AG08395 (cell line): ENCODE measurements around the gene TXNDC17.
"Not testable (repeated sequence)": the region's sequence is repeated elsewhere in the genome, so short reads cannot be mapped to it uniquely, and the experiment has no call there.

Experiments used
- DNase-seq: peaks from one replicate; pipeline ENCODE4 v3.0.0; 2012; ENCODE audit warnings: mixed read lengths, low spot score

TXNDC17 gene

GRCh38 chr17:6637458-6637840 lies 3.4 kb upstream of the TXNDC17 start:
- DNase-seq, result no peak

DNA sequence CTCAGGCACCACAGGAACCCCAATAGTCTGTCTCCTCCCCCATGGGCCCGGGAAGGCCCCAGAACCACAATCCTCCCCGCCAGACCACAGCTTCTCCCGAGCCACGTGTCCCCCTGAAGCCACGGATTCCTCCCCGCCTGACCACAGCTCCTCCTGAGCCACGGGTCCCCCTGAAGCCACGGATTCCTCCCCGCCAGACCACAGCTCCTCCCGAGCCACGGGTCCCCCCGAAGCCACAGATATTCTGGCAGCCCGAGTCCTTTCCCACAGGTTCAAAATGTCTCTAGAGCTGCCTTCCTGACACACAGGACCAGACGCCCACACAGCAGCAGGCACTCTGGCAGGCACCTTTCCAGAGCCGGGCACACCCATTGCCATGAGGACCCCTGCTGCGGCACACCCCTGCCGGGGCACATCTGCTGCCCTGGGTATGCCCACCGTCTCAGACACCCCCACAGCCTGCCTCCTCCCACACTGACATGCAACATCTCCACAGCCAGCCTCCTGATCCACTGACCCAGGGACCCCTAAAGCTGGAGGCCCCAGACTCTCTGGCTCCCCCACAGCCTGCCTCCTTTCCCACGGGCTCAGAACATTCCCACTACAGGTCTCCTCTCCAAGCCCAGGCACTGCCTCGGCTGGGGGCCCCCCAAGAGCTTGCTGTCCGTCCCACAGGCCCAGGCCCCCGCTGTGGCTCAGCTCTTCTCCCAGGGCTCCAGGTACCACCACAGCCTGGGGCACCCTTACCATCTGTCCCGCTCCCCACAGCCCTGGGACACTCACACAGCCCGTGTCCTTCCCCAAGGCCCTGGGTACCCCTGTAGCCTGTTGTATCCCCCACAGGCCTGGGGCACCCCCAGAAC lies 2.6 kb upstream of the TXNDC17 start:
- DNase-seq, result no peak

DNA sequence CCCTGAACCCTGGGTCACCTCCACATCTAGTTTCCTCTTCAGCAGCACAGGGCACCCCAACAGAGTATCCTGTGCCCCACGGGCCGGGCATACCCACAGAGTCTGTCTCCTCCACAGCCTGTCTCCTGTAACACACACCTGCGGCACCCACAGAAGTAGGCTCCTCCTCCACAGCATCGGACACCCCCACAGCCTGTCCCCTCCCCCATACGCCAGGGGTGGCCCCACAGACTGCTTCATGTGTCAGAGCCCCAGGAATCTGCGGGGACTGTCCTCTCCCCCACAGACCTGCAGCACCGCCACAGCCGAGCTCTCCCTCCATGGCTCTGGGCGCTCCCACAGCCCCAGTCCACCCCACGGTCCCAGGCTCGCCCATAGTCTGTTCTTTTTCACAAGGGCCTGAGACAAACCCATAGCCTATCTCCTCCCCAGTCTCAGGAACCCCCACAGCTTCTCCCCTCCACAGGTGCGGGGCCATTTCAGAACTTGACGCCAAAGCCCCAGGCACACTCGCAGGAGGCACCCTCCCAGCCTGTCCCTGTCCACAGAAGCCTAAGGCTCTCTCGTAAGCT lies 1.8 kb upstream of the TXNDC17 start:
- no peak for DNase-seq

DNA sequence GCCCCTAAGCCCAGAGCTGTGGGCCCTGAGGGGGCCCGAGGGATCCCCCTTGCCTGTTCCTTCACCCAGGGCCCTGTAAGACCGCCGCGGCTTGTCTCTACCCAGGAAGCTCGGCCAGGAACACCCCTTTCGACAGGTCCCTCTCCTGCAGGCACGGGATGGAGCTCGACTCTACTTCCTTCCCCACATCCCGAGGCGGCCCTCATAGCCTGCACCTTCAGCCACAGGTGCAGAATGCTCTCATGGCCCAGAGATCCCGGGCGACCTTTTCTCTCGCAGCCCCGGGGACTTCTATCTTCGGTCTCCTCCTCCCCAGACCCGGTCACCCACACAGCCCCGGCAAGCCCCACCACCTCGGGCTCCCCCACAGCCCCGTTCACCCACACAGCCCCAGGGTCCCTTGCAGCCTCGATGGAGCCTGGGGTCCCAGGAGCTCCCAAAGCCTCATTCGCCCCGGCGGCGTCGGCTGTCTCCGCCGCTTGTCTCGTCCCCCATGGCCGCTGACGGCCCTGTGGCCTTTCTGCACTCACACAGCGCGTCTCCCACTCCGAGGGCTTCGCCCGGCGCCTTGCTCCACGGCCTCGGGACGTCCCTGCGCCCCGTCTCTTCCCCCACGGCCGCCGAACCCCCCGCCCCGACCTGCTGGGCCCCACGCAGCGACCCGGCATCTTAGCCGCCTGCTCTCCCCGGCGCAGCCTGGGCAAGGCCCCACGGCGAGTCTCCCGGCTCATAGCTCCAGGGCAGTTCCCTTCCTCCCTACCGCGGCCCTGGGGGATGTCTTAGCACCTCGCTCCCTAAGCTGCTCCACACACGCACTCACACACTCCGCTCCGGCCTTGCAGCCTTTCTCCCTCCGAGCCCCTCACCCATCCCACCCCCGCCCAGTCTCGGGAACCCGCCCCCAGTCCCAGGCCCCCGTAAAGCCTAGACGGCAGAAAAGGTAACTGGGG lies 999 bp upstream of the TXNDC17 start:
- peak; percentile 44 for DNase-seq

- no peak for DNase-seq
Observed at GRCh38 chr17:6641247-6641863, 495 bp downstream of the TXNDC17 start.

DNA sequence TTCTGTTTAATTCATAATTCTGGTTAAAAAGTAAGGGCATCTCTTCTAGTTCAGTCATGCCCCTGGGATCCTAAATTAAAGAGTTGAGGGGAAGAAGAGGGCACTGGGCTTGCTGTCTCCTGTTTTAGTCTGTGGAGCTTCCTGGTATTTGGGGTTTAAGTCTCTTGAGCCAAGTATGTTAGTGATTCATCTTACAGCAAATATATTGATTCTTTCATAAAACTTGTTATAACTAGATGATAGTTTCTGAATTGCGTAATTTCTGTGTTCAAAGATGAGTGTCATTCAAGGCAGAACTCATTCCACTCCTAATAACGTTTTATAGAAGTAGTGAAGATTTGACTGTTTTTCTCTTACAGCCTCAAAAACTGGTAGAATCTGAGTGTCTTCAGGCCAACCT lies 1.7 kb downstream of the TXNDC17 start:
- no peak for DNase-seq

GRCh38 chr17:6643451-6644125 lies 2.7 kb downstream of the TXNDC17 start:
- peak; percentile 76 for DNase-seq

GRCh38 chr17:6648181-6648580 lies 7.3 kb downstream of the TXNDC17 start:
- no peak for DNase-seq

- peak; percentile 99 for DNase-seq
Observed at GRCh38 chr17:6651354-6651918, 10.6 kb downstream of the TXNDC17 start, which contains the start of the genes C17orf100 and MED31. C17orf100 (plus strand) TSS chr17:6651762; CDS start chr17:6651914, 152 bp downstream. MED31 (minus strand) TSS chr17:6651605; CDS start chr17:6651528, 77 bp downstream.

DNA sequence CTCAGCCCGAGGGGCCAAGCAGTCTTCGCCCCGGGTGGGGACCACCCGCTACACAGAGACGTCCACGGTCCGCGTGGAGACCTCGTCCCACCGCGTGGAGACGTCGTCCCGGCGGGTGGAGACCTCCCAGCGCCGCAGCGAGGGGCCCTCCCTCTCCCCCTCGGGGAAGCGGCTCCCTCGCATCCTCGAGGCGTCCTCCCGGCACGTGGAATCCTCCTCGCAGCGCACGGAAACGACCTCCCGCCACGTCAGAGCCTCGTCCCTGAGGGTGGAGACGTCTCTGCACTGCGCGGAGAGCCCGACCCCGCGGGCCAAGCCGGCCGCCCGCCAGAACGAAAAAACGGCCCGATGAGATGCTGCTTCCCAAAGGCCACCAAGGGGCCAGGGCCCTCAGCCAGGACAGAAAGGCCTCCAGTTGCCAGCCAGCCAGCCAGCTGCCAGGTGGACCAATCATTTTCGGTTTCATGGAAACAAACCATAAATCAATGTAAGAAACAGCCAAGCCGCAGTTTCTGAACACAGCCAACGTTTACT lies 11.1 kb downstream of the TXNDC17 start:
- no peak for DNase-seq

- no peak for DNase-seq
Observed at GRCh38 chr17:6654841-6655731, 14.2 kb downstream of the TXNDC17 start.

DNA sequence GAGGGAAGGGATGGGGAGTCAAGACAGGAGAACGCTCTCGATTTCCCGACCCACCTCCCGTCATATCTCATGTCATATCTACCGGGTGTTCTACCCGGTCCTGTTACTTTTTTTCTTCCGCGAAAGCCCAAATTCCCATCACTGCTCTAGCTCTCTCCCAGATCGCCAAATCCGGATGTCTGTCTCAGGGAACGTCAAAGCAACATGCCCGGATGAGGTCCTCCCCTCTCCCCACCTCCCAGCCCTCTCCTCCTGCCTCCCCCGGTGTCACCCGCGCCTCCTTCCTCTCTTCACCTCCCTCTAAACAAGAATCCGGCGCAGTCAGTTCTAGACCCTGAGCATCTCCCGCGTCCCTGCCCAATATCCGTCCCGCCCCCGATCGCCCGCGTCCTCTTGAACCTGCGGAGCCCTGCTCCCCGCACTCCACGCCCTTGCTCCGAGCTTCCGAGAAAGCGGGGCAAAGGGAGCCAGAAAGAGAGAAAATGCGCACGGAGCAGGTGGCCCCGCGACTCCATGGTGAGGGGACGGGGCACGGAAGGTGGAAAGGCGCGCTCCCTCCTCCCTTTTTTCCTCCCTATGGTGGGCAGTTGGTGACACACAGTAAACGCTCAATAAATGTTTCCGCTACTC lies 15.0 kb downstream of the TXNDC17 start:
- not testable (repeated sequence) for DNase-seq

DNA sequence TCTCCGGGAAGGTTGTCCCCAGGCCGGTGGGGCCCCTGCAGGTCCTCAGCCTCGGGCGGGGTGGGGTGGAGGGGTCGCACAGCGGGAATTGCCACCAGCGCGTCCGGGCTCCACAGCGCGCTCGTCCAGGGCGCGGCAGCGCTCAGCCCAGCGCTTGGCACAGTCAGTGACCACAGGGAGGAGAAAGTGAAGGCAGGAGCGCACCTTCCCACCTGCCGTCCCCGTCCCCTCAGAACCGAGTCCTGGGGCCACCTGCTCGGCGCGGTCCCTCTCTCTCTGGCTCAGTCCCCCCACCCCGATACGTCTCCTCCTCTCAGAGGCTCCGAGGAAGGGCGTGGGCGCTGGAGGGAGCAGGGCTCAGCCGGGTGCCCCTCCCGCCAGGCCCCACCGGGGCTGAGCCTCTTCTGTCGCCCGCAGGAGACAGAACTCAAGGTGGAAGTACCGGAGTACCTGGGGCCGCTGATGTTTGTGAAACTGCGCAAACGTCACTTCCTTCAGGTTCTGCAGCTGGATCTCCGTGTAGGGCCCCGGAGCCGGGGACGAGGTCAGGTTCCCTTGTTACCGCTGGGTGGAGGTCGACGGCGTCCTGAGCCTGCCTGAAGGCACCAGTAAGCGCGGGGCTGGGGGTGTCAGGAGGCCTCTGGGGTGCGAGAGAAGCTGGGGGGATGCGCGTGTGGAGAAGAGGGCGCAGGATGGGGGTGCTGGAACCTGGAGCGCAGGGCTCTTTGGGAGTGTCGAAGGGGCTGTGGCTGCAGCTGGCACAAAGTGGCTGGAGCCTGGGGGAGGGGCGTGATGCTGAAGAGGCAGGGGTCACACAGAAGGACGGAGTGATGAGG lies 16.2 kb downstream of the TXNDC17 start:
- not testable (repeated sequence) for DNase-seq

- no peak for DNase-seq
Observed at GRCh38 chr17:6657633-6658287, 16.9 kb downstream of the TXNDC17 start.

GRCh38 chr17:6658411-6658810 lies 17.6 kb downstream of the TXNDC17 start:
- not testable (repeated sequence) for DNase-seq

- DNase-seq, result no peak
Observed at GRCh38 chr17:6660101-6660500, 19.2 kb downstream of the TXNDC17 start.

GRCh38 chr17:6660805-6661463 lies 20.1 kb downstream of the TXNDC17 start:
- DNase-seq, result no peak
